Measurements from ENCODE around the gene MACROD2. TPM values are rescaled to one million over a fixed set of nuclear protein-coding genes. Genes with fewer than 3 reads are reported as not detected.

MACROD2 gene
- total and polyA plus RNA-seq, 2 donors (not counting 1 experiment from before 2014, with no cell fraction given), result 5.3 to 6.7 TPM

- peaks cover 16% of the 10 kb centered on the region for H3K79me2 ChIP-seq (ENCODE audit: control insufficient read depth, insufficient read depth, low read length)
- no peak overlapping the region for H3K4me3 Mint-ChIP-seq
- peaks cover 0 to 1% (median 0%) of the 10 kb centered on the region in 3 donors for H3K9me3 ChIP-seq (ENCODE audit: control extremely low read depth in 1 of 3, control insufficient read depth in 2 of 3, insufficient read depth in 1 of 3, low read length in 2 of 3)
- H3K4me2 ChIP-seq (replicated peaks; ENCODE audit: low read depth, low read length, poor library complexity, severe bottlenecking), result no peak overlapping the region
- peak overlapping the region; percentile 20 for H3K27ac Mint-ChIP-seq
- H3K9ac ChIP-seq (ENCODE audit: low read length), result no peak overlapping the region
- H3K9me3 Mint-ChIP-seq (ENCODE audit: insufficient read depth), result no peaks in the 10 kb centered on the region
- WGBS (ENCODE audit: insufficient coverage), result 100% methylated on average over 2 of the region's 3 CpGs
- H3K4me1 Mint-ChIP-seq, result peaks cover 12% of the 10 kb centered on the region
- ChIA-PET CTCF (no interaction called here), POLR2A (no interaction called here)
- H3K4me1 ChIP-seq (ENCODE audit: control insufficient read depth in 2 of 2, insufficient read depth in 2 of 2, low read length in 2 of 2), result no peaks in the 10 kb centered on the region
- intact Hi-C loops (cut with micrococcal nuclease), result no loop called here
- no peak for ATAC-seq (ENCODE audit: low read depth)
- no peak overlapping the region for H3K4me3 ChIP-seq (ENCODE audit: control extremely low read depth in 1 of 5, extremely low read depth in 1 of 5, insufficient read depth in 1 of 5, low read depth in 2 of 5, low read length in 4 of 5)
- no peaks in the 10 kb centered on the region for H3K27me3 ChIP-seq (replicated peaks in 1 of 4; ENCODE audit: control extremely low read depth in 1 of 4, control insufficient read depth in 3 of 4, insufficient read depth in 4 of 4, low read length in 3 of 4)
- no peak overlapping the region for H3K27ac ChIP-seq (ENCODE audit: low read length in 2 of 2)
- TF ChIP-seq CTCF (IDR thresholded peaks at IDR 0.05) (no peak), EZH2 (IDR thresholded peaks at IDR 0.05; ENCODE audit: borderline replicate concordance, insufficient read depth, low read depth, low read length, poor library complexity, severe bottlenecking) (no peak)
- H3K36me3 ChIP-seq (replicated peaks in 1 of 2; ENCODE audit: control extremely low read depth in 1 of 2, control insufficient read depth in 1 of 2, extremely low read depth in 1 of 2, insufficient read depth in 2 of 2, low read length in 1 of 2), result peaks cover 0 to 12% of the 10 kb centered on the region in 2 experiments
- no peaks in the 10 kb centered on the region for H3K27me3 Mint-ChIP-seq
- no peak for DNase-seq
- H2AFZ ChIP-seq (ENCODE audit: insufficient read depth, low read depth, low read length, poor library complexity, severe bottlenecking), result no peak overlapping the region
- no peaks in the 10 kb centered on the region for H4K20me1 ChIP-seq (ENCODE audit: control insufficient read depth, insufficient read depth, low read length, poor library complexity, severe bottlenecking)
These were observed 1954.1 kb downstream of the MACROD2 start for GRCh38 chr20:15949391-15949790.

DNA sequence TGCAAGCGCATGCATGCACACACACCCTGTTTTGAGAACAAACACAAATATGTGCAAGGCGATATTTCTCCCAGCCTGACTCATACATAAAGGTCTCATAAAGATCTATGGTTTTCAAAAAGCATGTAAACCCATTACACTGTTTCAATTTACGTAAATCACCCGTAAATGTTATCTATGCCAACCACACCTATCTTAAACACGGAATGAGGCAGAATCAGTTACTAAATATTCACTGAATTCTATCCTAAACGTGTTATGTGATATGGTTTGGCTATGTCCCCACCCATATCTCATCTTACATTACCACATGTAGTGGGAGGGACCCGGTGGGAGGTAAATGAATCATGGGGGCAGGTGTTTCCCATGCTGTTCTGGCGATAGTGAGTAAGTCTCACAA is 1956.3 kb downstream of the MACROD2 start:
- Histone ChIP-seq H3K4me2 (replicated peaks; ENCODE audit: low read depth, low read length, poor library complexity, severe bottlenecking) (no peak overlapping the region), H3K4me3 (ENCODE audit: control extremely low read depth in 1 of 5, extremely low read depth in 1 of 5, insufficient read depth in 1 of 5, low read depth in 2 of 5, low read length in 4 of 5) (no peak overlapping the region), H2AFZ (ENCODE audit: insufficient read depth, low read depth, low read length, poor library complexity, severe bottlenecking) (no peak overlapping the region), H3K4me1 (ENCODE audit: control insufficient read depth in 2 of 2, insufficient read depth in 2 of 2, low read length in 2 of 2) (no peaks in the 10 kb centered on the region), H3K79me2 (ENCODE audit: control insufficient read depth, insufficient read depth, low read length) (peaks cover 8% of the 10 kb centered on the region), H3K27me3 (replicated peaks in 1 of 4; ENCODE audit: control extremely low read depth in 1 of 4, control insufficient read depth in 3 of 4, insufficient read depth in 4 of 4, low read length in 3 of 4) (no peaks in the 10 kb centered on the region), H3K36me3 (replicated peaks in 1 of 2; ENCODE audit: control extremely low read depth in 1 of 2, control insufficient read depth in 1 of 2, extremely low read depth in 1 of 2, insufficient read depth in 2 of 2, low read length in 1 of 2) (peaks cover 0 to 7% of the 10 kb centered on the region in 2 experiments), H3K9me3 (ENCODE audit: control extremely low read depth in 1 of 3, control insufficient read depth in 2 of 3, insufficient read depth in 1 of 3, low read length in 2 of 3) (peaks cover 0 to 1% (median 0%) of the 10 kb centered on the region in 3 donors), H4K20me1 (ENCODE audit: control insufficient read depth, insufficient read depth, low read length, poor library complexity, severe bottlenecking) (no peaks in the 10 kb centered on the region), H3K27ac (ENCODE audit: low read length in 2 of 2) (no peak overlapping the region), H3K9ac (ENCODE audit: low read length) (no peak overlapping the region)
- CTCF ChIA-PET, result no interaction called here
- intact Hi-C loops (cut with micrococcal nuclease), result no loop called here
- Mint-ChIP-seq H3K4me1 (peaks cover 15% of the 10 kb centered on the region), H3K27ac (no peak overlapping the region), H3K27me3 (no peaks in the 10 kb centered on the region), H3K9me3 (ENCODE audit: insufficient read depth) (no peaks in the 10 kb centered on the region), H3K4me3 (no peak overlapping the region)
- ATAC-seq (ENCODE audit: low read depth) (no peak), DNase-seq (no peak)
- WGBS (ENCODE audit: insufficient coverage), result 100% methylated on average over 2 of the region's 8 CpGs
- POLR2A ChIA-PET, result no interaction called here
- no peak for TF ChIP-seq CTCF (IDR thresholded peaks at IDR 0.05)
- no peak for TF ChIP-seq EZH2 (IDR thresholded peaks at IDR 0.05; ENCODE audit: borderline replicate concordance, insufficient read depth, low read depth, low read length, poor library complexity, severe bottlenecking)
